GM12878 (cell line): ENCODE data around the gene HMMR. TPM values are rescaled to one million over a fixed set of nuclear protein-coding genes. Genes with fewer than 3 reads are reported as not detected.

Source experiments
- BACH1 ChIP-seq: fragments of 450-650 bp; IDR thresholded peaks from 2 replicates; pipeline ENCODE4 v1.6.1; 2017; ENCODE audit warnings: mild to moderate bottlenecking, borderline replicate concordance
- KAT2A ChIP-seq: conservative IDR thresholded peaks from 2 replicates; pipeline ENCODE4 v1.6.1; 2011; ENCODE audit warnings: low read depth, low read length; ENCODE audit not compliant: control insufficient read depth
- polyA plus RNA-seq, 11 experiments: library from polyadenylated mRNA; depleted of rRNA in 4 of 11; unstranded in 6 of 11; stranded (reverse) in 5 of 11; fragments of >200 nt; fragmentation: Nextera tagmentation in 4 of 11; fragmentation: Illumina TruSeq in 1 of 11; extraction: Ambion mirVana in 4 of 11; extraction: Trizol in 1 of 11; gene quantifications; 1 replicate in 1 of 11; 2 replicates in 10 of 11; pipeline versions ENCODE4 v1.2.1 to v1.2.3, GENCODE V29; 2011 to 2016; ENCODE audit warnings: inconsistent platforms in 2 of 11, missing spikeins in 2 of 11, low read depth in 1 of 11
- total RNA-seq, 4 experiments: library from RNA; depleted of rRNA in 3 of 4; stranded (reverse); fragments of >200 nt in 3 of 4; fragmentation: Illumina TruSeq in 1 of 4; extraction: Trizol in 1 of 4; gene quantifications; 2 replicates each; pipeline versions ENCODE4 v1.2.1 to v1.2.3, GENCODE V29; 2013 to 2021
- TF ChIP-seq, protein P1 (sequence below): fragments of 450-650 bp; IDR thresholded peaks from 2 replicates; pipeline ENCODE4 v1.6.1; 2017; ENCODE audit warnings: antibody characterized with exemption, mild to moderate bottlenecking, moderate library complexity
- TF ChIP-seq, protein P2 (sequence below): IDR thresholded peaks from 2 replicates; pipeline ENCODE4 v1.6.1; 2012; ENCODE audit warnings: improper control_type of control experiment, low read depth, low read length; ENCODE audit not compliant: insufficient replicate concordance

Gene HMMR
- total and polyA plus RNA-seq, 10 of the 15 experiments (the other 5 are each of a cell fraction or from before 2014, with no cell fraction given) = 44.1 to 122 (median 64.2) TPM

DNA sequence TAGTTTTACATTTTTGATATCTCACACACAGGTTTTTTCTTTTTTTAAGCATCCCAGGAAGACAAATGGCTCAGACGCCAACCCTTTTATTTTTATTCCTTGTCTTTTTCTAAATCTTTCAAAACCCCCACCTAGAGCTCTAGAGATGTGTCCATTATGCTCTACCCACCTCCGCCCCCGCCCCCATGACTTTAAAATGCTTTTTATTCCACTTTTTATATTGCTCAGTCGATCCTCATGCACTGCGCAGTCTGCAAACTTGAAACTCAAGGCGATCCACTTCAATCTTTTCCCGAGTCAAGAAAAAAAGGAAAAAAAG lies 44.6 kb downstream of the HMMR start (continued):
- TF ChIP-seq, protein P1, sequence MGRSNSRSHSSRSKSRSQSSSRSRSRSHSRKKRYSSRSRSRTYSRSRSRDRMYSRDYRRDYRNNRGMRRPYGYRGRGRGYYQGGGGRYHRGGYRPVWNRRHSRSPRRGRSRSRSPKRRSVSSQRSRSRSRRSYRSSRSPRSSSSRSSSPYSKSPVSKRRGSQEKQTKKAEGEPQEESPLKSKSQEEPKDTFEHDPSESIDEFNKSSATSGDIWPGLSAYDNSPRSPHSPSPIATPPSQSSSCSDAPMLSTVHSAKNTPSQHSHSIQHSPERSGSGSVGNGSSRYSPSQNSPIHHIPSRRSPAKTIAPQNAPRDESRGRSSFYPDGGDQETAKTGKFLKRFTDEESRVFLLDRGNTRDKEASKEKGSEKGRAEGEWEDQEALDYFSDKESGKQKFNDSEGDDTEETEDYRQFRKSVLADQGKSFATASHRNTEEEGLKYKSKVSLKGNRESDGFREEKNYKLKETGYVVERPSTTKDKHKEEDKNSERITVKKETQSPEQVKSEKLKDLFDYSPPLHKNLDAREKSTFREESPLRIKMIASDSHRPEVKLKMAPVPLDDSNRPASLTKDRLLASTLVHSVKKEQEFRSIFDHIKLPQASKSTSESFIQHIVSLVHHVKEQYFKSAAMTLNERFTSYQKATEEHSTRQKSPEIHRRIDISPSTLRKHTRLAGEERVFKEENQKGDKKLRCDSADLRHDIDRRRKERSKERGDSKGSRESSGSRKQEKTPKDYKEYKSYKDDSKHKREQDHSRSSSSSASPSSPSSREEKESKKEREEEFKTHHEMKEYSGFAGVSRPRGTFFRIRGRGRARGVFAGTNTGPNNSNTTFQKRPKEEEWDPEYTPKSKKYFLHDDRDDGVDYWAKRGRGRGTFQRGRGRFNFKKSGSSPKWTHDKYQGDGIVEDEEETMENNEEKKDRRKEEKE = no peak
- TF ChIP-seq, protein P2, sequence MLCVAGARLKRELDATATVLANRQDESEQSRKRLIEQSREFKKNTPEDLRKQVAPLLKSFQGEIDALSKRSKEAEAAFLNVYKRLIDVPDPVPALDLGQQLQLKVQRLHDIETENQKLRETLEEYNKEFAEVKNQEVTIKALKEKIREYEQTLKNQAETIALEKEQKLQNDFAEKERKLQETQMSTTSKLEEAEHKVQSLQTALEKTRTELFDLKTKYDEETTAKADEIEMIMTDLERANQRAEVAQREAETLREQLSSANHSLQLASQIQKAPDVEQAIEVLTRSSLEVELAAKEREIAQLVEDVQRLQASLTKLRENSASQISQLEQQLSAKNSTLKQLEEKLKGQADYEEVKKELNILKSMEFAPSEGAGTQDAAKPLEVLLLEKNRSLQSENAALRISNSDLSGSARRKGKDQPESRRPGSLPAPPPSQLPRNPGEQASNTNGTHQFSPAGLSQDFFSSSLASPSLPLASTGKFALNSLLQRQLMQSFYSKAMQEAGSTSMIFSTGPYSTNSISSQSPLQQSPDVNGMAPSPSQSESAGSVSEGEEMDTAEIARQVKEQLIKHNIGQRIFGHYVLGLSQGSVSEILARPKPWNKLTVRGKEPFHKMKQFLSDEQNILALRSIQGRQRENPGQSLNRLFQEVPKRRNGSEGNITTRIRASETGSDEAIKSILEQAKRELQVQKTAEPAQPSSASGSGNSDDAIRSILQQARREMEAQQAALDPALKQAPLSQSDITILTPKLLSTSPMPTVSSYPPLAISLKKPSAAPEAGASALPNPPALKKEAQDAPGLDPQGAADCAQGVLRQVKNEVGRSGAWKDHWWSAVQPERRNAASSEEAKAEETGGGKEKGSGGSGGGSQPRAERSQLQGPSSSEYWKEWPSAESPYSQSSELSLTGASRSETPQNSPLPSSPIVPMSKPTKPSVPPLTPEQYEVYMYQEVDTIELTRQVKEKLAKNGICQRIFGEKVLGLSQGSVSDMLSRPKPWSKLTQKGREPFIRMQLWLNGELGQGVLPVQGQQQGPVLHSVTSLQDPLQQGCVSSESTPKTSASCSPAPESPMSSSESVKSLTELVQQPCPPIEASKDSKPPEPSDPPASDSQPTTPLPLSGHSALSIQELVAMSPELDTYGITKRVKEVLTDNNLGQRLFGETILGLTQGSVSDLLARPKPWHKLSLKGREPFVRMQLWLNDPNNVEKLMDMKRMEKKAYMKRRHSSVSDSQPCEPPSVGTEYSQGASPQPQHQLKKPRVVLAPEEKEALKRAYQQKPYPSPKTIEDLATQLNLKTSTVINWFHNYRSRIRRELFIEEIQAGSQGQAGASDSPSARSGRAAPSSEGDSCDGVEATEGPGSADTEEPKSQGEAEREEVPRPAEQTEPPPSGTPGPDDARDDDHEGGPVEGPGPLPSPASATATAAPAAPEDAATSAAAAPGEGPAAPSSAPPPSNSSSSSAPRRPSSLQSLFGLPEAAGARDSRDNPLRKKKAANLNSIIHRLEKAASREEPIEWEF = no peak
- TF ChIP-seq KAT2A (no peak), BACH1 (no peak)
- TF ChIP-seq, all 136 proteins: peak for 3
